H9 (cell line): ENCODE data around the gene PRPF40B. TPM values are rescaled to one million over a fixed set of nuclear protein-coding genes. Genes with fewer than 3 reads are reported as not detected.

ENCODE experiments used
- DNase-seq: peaks from one replicate; pipeline ENCODE4 v3.0.0-alpha.2; 2017
- H2AFZ ChIP-seq: one replicate; pipeline ENCODE4 v1.6.1; 2013; ENCODE audit warnings: mild to moderate bottlenecking, low read length, control low read depth, moderate library complexity
- H2AK5ac ChIP-seq: 2 replicates; pipeline ENCODE4 v1.6.1; 2013; ENCODE audit warnings: low read length, control low read depth, mixed read lengths; ENCODE audit not compliant: insufficient read length
- H2BK120ac ChIP-seq: one replicate; pipeline ENCODE4 v1.6.1; 2013; ENCODE audit warnings: low read depth, mild to moderate bottlenecking, low read length, control low read depth, inconsistent platforms; ENCODE audit not compliant: poor library complexity, severe bottlenecking
- H2BK12ac ChIP-seq: 2 replicates; pipeline ENCODE4 v1.6.1; 2013; ENCODE audit warnings: low read length, control low read depth, mixed read lengths, low read depth; ENCODE audit not compliant: insufficient read length
- H2BK15ac ChIP-seq: 2 replicates; pipeline ENCODE4 v1.6.1; 2013; ENCODE audit warnings: low read depth, low read length, control low read depth
- H2BK20ac ChIP-seq: one replicate; pipeline ENCODE4 v1.6.1; 2013; ENCODE audit warnings: low read depth, mild to moderate bottlenecking, low read length, control low read depth, inconsistent platforms; ENCODE audit not compliant: poor library complexity, severe bottlenecking
- H2BK5ac ChIP-seq: 2 replicates; pipeline ENCODE4 v1.6.1; 2013; ENCODE audit warnings: low read length, control low read depth, mixed read lengths; ENCODE audit not compliant: insufficient read length
- H3K14ac ChIP-seq: 2 replicates; pipeline ENCODE4 v1.6.1; 2013; ENCODE audit warnings: low read length, control low read depth; ENCODE audit not compliant: insufficient read depth
- H3K18ac ChIP-seq: 2 replicates; pipeline ENCODE4 v1.6.1; 2013; ENCODE audit warnings: low read depth, mild to moderate bottlenecking, mixed read lengths, low read length, control low read depth; ENCODE audit not compliant: insufficient read length
- H3K23ac ChIP-seq: 2 replicates; pipeline ENCODE4 v1.6.1; 2013; ENCODE audit warnings: low read length, control low read depth, mixed read lengths, low read depth; ENCODE audit not compliant: insufficient read length
- H3K23me2 ChIP-seq: 2 replicates; pipeline ENCODE4 v1.6.1; 2013; ENCODE audit warnings: low read depth, mild to moderate bottlenecking, mixed read lengths, low read length, control low read depth; ENCODE audit not compliant: insufficient read length, poor library complexity, severe bottlenecking
- H3K27ac ChIP-seq: 2 replicates; pipeline ENCODE4 v1.5.1; 2013; ENCODE audit warnings: low read length, control low read depth, mixed read lengths, low read depth; ENCODE audit not compliant: insufficient read length
- H3K27me3 ChIP-seq: 2 replicates; pipeline ENCODE4 v1.6.1; 2013; ENCODE audit warnings: low read length, control low read depth, inconsistent platforms; ENCODE audit not compliant: insufficient read depth
- H3K4ac ChIP-seq: 2 replicates; pipeline ENCODE4 v1.6.1; 2013; ENCODE audit warnings: low read depth, mild to moderate bottlenecking, control low read depth, inconsistent platforms, low read length, moderate library complexity
- H3K4me1 ChIP-seq: 2 replicates; pipeline ENCODE4 v1.6.1; 2013; ENCODE audit warnings: low read length, control low read depth, inconsistent platforms; ENCODE audit not compliant: insufficient read depth
- H3K4me2 ChIP-seq: 2 replicates; pipeline ENCODE4 v1.6.1; 2013; ENCODE audit warnings: low read length, control low read depth, mixed read lengths; ENCODE audit not compliant: insufficient read length, insufficient read depth
- H3K56ac ChIP-seq: 2 replicates; pipeline ENCODE4 v1.6.1; 2013; ENCODE audit warnings: low read depth, mild to moderate bottlenecking, mixed read lengths, low read length, control low read depth; ENCODE audit not compliant: insufficient read length
- H3K79me1 ChIP-seq: 2 replicates; pipeline ENCODE4 v1.6.1; 2013; ENCODE audit warnings: low read depth, mild to moderate bottlenecking, moderate library complexity, low read length, control low read depth, inconsistent platforms; ENCODE audit not compliant: insufficient read depth, poor library complexity, severe bottlenecking
- H3K79me2 ChIP-seq: 2 replicates; pipeline ENCODE4 v1.6.1; 2013; ENCODE audit warnings: low read length, control low read depth, inconsistent platforms; ENCODE audit not compliant: insufficient read depth
- H3K9ac ChIP-seq: 2 replicates; pipeline ENCODE4 v1.6.1; 2013; ENCODE audit warnings: low read length, control low read depth, mixed read lengths; ENCODE audit not compliant: insufficient read length; ENCODE audit errors: extremely low read depth
- H3K9me3 ChIP-seq: one replicate; pipeline ENCODE4 v1.6.1; 2013; ENCODE audit warnings: low read depth, low read length, inconsistent platforms; ENCODE audit not compliant: control insufficient read depth
- H3T11ph ChIP-seq: one replicate; pipeline ENCODE4 v1.6.1; 2013; ENCODE audit warnings: mild to moderate bottlenecking, low read length, control low read depth, inconsistent platforms
- H4K20me1 ChIP-seq: one replicate; pipeline ENCODE4 v1.6.1; 2013; ENCODE audit not compliant: control insufficient read depth, insufficient read length, insufficient read depth
- H4K5ac ChIP-seq: 2 replicates; pipeline ENCODE4 v1.6.1; 2013; ENCODE audit warnings: low read depth, mild to moderate bottlenecking, mixed read lengths, low read length, control low read depth; ENCODE audit not compliant: insufficient read length
- H4K8ac ChIP-seq: replicated peaks from 2 replicates; pipeline ENCODE4 v1.6.1; 2013; ENCODE audit warnings: low read length, control low read depth, mixed read lengths, low read depth; ENCODE audit not compliant: insufficient read length
- H4K91ac ChIP-seq: 2 replicates; pipeline ENCODE4 v1.6.1; 2013; ENCODE audit warnings: low read depth, mild to moderate bottlenecking, moderate library complexity, mixed read lengths, low read length, control low read depth; ENCODE audit not compliant: insufficient read length
- H3K27ac Mint-ChIP-seq, 3 experiments: 2 replicates in 2 of 3; 3 replicates in 1 of 3; pipeline ENCODE4 v1.8.0; 2020 to 2021; ENCODE audit warnings: mixed read lengths in 3 of 3, mild to moderate bottlenecking in 1 of 3, moderate library complexity in 1 of 3
- H3K27me3 Mint-ChIP-seq: 2 replicates; pipeline ENCODE4 v1.8.0; 2021; ENCODE audit warnings: low read depth, mild to moderate bottlenecking, moderate library complexity, mixed read lengths
- H3K36me3 Mint-ChIP-seq, 3 experiments: 2 replicates in 2 of 3; 3 replicates in 1 of 3; pipeline ENCODE4 v1.8.0; 2020 to 2021; ENCODE audit warnings: low read depth in 3 of 3, mixed read lengths in 3 of 3; ENCODE audit not compliant: insufficient read depth in 1 of 3
- H3K4me1 Mint-ChIP-seq, 2 experiments: 2 replicates each; pipeline ENCODE4 v1.8.0; 2020; ENCODE audit warnings: mixed read lengths in 2 of 2
- H3K4me3 Mint-ChIP-seq, 2 experiments: 2 replicates in 1 of 2; 3 replicates in 1 of 2; pipeline ENCODE4 v1.8.0; 2020 to 2021; ENCODE audit warnings: mild to moderate bottlenecking in 2 of 2, mixed read lengths in 2 of 2, moderate library complexity in 1 of 2
- H3K9me3 Mint-ChIP-seq, 2 experiments: 2 replicates in 1 of 2; 3 replicates in 1 of 2; pipeline ENCODE4 v1.8.0; 2020; ENCODE audit warnings: mild to moderate bottlenecking in 2 of 2, mixed read lengths in 2 of 2, moderate library complexity in 1 of 2
- WGBS: extraction: QIAGEN DNeasy Blood & Tissue Kit; methylation state at CpG from one replicate; pipeline ENCODE4 v1.1.7; 2013; ENCODE audit warnings: missing lambda C conversion rate, low lambda C conversion rate, mixed read lengths; ENCODE audit not compliant: insufficient read length; ENCODE audit errors: extremely low coverage; 5-methylcytosine and 5-hydroxymethylcytosine counted together
- total RNA-seq: library from RNA; stranded (reverse); gene quantifications from 2 replicates; pipeline ENCODE4 v1.2.1, GENCODE V29; 2021
- TF ChIP-seq, protein P1 (sequence below): fragments of 200-600 bp; sonication (generic); conservative IDR thresholded peaks from 3 replicates; pipeline ENCODE4 v1.8.0; 2021; ENCODE audit warnings: antibody characterized with exemption, mild to moderate bottlenecking

The PRPF40B gene
- total RNA-seq, 1 experiment from 2014 or later: 19.0 TPM

DNA sequence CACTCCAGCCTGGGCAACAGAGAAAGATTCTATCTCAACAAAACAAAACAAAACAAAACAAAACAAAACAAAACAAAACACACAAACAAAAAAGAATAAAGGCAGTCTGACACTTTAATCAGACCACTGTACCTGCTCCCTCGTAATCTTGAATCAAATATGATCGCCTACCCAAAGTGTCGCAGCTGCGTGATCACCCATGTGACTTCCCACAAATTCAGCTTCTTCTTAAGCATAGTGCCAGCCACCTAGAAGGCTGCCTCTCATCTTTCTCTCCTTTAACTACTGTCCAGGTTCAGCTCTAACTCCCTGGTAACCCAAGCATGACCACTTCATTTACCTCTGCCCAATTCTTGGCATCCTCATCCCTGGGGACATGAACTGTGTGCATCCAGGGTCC, 46.4 kb downstream of the PRPF40B start:
- Histone ChIP-seq H2BK20ac (no peak overlapping the region), H3K23ac (no peak overlapping the region), H3K4me1 (peaks cover 3% of the 10 kb centered on the region; the same call in 1 of the 2 replicates), H2AFZ (no peak overlapping the region), H3K27me3 (no peaks in the 10 kb centered on the region), H3K23me2 (no peaks in the 10 kb centered on the region), H3K14ac (no peak overlapping the region), H3K9ac (no peak overlapping the region), H3T11ph (no peak overlapping the region), H2BK120ac (no peak overlapping the region), H3K4me2 (no peak overlapping the region), H4K20me1 (no peaks in the 10 kb centered on the region), H3K18ac (no peak overlapping the region), H2AK5ac (no peak overlapping the region), H2BK12ac (no peak overlapping the region), H3K79me1 (no peaks in the 10 kb centered on the region), H3K79me2 (no peaks in the 10 kb centered on the region; the same call in 1 of the 2 replicates), H3K56ac (no peak overlapping the region), H2BK15ac (no peak overlapping the region), H3K27ac (no peak overlapping the region), H4K8ac (no peak overlapping the region), H3K4ac (no peak overlapping the region), H4K91ac (no peak overlapping the region), H4K5ac (no peak overlapping the region), H3K9me3 (no peaks in the 10 kb centered on the region), H2BK5ac (no peak overlapping the region)
- no peaks in the 10 kb centered on the region for H3K9me3 Mint-ChIP-seq
- H3K36me3 Mint-ChIP-seq: peaks cover 0 to 4% (median 0%) of the 10 kb centered on the region in 3 experiments; a peak in 1 of 7 replicates
- WGBS: no CpG with 5 or more reads among the region's 4 CpGs
- peaks cover 29 to 36% of the 10 kb centered on the region in 2 experiments for H3K4me1 Mint-ChIP-seq
- H3K27me3 Mint-ChIP-seq: no peaks in the 10 kb centered on the region
- 0 out of 7 replicates have a peak overlapping the region, but pooled peaks of 1 of the 3 experiments have one; percentile 6 for H3K27ac Mint-ChIP-seq
- no peak for DNase-seq
- H3K4me3 Mint-ChIP-seq: no peak overlapping the region
- TF ChIP-seq, protein P1, sequence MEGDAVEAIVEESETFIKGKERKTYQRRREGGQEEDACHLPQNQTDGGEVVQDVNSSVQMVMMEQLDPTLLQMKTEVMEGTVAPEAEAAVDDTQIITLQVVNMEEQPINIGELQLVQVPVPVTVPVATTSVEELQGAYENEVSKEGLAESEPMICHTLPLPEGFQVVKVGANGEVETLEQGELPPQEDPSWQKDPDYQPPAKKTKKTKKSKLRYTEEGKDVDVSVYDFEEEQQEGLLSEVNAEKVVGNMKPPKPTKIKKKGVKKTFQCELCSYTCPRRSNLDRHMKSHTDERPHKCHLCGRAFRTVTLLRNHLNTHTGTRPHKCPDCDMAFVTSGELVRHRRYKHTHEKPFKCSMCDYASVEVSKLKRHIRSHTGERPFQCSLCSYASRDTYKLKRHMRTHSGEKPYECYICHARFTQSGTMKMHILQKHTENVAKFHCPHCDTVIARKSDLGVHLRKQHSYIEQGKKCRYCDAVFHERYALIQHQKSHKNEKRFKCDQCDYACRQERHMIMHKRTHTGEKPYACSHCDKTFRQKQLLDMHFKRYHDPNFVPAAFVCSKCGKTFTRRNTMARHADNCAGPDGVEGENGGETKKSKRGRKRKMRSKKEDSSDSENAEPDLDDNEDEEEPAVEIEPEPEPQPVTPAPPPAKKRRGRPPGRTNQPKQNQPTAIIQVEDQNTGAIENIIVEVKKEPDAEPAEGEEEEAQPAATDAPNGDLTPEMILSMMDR: no peak
